ENCODE results near the gene TPT1.

Gene TPT1

DNA sequence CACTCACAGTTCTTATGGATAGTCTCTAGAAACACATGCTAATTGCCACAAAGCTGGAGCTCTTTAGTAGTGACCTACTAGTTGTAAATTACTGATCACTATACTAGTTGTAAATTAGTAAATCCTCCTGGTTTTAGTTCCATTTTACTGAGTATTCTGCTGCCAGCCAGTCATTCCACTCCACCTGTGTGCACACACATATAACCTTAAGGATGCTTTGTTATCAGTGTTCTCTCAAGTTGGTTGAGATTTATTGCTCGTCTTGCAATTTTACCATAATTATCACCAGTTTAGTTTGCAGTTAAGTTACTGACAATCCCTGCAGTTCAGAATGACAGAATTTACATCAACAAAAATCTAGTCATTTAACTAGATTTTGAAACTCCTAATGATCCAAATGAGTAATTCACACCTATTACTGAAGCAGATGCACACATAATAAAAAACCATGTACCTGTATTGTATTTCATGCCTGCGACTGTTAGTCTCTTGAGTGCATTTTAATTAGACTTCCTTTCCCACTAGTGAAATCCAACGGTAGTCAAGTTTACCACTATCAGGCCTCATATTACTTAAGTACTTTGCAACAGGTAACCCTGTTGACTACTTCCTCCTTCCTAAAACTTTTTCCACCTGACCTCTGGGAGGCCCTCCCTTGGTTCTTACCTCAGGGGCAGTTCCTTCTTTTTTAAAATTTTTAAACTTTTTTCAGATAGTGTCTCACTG lies 7.6 kb downstream of the TPT1 start:
- no peak for DNase-seq

DNA sequence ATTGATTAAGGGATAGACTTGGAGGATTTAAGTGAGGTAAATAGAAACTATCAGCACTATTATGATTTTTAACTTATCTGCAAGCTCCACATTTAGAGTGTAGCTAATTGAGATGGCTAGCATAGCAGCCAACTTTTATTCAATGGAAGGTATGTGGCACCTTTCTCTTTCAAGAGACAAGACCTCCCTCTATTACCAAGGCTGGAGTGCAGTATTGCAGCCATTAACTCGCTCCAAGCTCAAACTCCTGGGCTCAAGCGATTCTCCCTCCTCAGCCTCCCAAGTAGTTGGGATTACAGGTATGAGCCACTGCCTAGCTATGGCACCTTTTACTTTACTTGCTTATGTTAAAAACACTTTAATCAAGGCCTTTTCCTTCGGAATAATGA lies 8.2 kb downstream of the TPT1 start:
- DNase-seq: no peak

DNA sequence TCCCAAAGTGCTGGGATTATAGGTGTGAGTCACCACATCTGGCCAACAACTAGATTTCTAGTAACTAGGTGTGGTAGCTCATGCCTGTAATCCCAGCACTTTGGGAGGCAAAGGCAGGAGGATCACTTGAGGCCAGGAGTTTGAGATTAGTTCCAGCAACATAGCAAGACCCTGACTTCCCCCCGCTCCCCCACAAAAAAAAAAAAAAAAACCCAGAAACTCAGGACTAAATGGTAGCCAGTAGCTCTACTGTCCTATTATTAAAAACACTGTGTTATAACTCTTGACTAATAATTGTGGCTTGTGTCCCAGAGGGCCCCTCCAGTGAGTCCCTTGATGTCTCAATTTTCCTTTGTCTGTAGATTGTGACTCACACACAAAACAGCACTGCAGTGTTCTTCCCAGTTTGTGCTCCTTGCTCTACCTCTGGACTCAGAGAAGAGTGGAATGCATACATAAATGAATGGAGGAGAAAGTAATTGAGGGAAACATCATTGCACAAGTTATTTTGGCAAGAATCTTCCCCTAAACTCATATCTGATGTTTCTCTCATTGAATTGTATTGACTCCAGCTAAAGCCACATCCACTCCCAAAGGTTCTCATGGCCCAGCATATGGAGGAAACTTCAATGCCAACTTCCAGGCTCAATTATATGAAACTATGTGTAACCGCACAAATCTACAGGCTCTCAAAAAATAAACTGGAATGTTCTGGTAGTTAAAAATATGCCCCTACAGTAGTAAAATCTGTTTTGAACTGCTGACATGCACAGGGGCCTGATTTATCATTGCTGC lies 8.8 kb downstream of the TPT1 start:
- DNase-seq: no peak

DNA sequence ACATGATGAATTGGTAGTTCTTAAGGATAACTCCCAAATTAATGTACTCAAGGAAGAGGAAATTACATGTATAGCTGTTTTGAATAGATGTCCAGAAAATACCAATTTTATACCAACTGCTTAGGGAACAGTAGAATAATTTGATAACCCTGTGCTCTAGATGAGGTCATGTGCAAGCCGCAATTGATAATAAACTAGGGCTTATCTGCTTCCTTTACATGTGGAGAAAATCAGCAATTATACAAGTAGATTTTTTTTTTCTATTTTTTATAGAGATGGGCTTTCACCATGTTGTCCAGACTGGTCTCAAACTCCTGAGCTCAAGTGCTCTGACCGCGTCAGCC lies 9.3 kb downstream of the TPT1 start:
- no peak for DNase-seq

DNA sequence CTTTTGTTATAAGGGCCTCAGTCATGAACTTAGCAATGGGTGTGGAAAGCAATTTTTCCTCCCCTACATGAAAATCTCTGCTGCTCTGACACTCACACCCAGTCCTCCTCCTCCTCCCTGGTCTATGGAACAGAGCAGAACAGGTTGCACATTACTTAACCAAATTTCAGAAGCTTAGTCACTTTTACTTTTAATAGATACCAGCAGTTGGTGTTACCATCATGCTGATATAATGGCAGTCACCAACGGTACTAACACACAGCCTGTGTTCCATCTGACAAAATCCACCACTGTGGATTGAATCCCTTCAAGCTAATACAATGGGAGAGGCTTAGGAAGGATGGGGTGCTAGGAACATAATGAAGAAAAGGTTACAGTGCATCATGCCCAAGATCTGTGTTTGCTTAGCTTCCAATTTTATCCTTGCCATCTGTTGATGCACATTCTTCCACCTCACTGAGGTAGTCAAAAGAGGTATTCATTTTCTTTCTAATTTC lies 9.8 kb downstream of the TPT1 start:
- DNase-seq: no peak

DNA sequence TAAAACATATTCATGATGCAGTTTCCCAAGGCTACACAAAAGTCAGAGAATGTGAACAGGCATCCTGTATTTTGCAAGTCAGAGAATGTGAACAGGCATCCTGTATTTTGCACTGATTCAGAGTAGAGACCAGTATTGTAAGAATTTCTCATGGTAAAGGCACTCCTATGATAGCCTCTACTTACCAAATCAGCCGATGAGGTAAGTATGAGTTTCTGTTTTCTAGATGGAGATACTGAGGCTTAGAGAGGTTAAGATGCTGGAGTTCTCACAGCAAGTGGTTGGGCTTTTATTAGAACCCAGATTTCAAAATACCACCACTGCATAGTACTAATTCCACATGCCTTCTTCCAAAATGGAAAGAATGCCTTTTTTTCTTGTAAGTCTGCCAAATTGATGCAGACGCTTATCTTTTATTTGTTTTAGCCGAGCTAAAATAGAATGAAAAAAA lies 12.3 kb downstream of the TPT1 start:
- DNase-seq: no peak

DNA sequence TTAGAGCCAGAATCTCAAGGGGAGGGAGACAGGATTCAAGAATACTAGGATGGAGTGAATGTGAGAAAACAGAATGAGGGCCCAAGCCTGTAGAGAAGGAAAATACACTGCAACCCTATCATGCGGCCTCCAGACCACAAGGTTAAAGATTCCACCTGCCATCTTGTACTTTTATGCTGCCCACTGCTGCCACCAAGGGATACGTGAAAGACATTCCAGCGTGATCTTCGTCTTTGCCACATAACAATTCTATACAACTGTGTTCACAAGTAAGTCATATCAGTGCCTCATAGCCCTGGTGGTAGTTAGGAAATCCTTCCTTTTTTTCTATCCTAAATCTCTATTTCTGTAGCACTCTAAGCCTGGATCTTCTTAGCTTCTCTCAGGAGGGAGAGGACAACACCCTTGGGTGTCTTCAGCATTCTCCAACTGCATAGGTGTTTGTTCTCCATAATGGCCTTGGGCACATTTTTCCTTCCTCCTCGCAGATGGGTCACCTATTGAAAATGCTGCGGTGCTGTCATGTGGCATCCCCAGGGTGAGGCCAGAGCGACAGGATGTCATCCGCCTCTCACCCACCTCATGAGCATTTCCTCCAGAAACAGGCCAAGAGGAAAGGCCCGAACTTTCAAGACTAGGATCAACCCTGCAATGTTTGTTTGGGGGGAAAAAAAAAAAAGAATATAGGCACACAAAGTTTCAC lies 13.6 kb downstream of the TPT1 start:
- DNase-seq: no peak

DNA sequence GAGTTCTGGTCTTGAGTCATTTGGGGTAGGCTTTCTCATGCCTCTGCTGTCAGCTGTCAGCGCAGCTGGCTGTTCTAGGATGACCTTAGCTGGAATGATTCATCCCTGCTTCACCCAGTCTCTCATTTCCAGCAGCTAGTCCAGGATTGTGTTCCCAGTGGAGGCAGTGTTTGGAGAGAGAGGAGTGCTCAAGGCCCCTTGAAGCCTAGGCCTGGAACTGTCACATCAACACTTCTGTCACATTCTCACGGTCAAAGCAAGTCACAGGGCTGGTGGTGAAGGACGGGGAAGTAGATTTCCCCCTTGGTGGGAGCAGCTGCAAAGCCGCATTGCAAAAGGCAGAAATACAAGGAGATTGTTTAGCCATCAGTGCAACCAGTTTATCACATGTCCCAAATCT lies 15.2 kb downstream of the TPT1 start:
- DNase-seq: no peak

DNA sequence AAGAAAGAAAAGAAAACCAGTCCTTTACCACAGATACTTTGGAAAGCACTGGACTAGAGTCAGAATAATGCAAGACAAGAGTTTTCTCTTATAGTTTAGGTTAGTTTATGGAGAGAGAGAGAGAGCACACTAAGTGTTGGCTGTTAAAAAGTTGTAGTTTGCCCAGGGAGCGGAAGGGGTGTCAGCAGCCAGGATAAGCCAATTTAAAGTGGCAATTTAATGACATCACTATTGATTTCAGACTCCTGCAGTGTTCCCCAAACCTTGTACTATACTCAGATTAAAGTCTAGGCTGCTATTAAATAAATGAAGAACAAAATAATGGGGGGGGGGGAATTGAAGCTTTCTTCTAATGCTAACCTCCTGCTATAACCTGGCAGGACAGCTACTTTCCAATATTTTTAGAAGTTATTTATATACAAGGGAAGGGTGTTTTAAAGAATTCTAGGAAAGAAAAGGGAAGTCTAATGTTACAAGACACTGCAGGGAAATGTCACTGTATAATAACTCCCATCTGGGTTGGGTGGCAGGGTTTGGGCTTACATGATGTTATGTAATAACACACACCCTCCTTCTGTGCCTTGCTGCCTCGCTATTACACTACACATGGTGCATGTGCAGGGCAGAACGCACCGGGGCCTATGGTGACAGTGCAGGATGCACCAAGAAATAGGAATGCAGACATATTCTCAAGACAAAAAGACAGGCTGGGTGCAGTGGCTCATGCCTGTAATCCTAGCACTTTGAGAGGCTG lies 19.9 kb downstream of the TPT1 start:
- DNase-seq: no peak

DNA sequence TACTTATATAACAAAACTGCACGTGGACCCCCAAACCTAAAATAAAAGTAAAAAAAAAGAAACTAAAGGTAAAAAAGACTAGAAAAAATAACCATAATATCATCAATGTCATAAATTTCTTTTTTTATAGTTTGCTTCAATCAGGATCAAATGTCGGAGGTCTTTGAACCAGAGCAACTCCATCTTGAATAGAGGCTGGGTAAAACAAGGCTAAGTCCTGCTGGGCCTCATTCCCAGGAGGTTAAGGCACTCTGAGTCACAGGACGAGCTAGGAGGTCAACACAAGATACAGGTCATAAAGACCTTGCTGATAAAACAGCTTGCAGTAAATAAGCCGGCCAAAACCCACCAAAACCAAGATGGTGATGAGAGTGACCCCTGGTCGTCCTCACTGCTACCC lies 24.0 kb downstream of the TPT1 start:
- no peak for DNase-seq

DNA sequence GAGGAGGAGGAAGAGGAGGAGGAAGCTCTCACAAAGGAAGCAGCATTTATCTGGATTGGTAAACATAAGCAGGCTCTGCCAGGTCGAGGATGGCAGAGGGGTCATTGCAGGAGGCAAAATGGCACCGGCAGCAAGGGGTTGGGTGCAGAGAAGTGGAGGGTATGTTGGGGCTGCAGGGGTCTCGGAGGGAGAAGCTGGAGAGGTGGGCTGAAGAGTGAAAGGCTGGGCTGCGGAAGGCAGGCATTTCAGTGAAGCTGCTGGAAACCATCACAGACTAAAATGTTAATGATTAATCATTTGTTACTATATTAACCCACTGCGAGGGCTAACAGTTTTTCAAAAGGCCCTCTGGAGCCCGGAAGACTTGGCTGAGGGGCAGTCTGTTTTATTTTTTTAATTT lies 24.6 kb downstream of the TPT1 start:
- no peak for DNase-seq

DNA sequence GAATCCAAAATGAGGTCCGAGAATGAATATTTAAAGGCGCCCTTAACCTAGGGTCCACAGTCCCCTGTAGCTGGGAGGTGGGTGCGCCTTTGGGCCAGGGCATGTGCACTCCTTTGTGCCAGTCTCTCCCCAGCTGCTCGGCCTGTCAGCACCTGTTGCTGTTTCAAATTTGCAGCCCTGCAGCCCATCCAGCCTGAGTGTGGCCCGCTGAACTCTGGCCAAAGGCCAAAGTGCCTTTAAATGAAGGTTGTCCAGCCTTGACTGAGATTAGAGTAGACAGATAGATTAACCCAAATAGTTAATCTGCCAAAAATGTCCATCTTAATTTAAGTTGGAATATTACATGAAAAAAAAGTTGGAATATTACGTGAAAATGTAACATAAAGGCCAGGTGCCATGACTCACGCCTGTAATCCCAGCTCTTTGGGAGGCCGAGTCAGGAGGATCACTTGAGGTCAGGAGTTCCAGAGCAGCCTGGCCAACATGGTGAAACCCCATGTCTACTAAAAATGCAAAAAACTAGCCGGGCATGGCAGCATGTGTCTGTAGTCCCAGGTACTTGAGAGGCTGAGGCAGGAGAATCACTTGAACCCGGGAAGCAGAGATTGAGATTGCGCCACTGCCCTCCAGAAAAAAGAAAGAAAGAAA lies 25.3 kb downstream of the TPT1 start:
- DNase-seq: no peak

DNA sequence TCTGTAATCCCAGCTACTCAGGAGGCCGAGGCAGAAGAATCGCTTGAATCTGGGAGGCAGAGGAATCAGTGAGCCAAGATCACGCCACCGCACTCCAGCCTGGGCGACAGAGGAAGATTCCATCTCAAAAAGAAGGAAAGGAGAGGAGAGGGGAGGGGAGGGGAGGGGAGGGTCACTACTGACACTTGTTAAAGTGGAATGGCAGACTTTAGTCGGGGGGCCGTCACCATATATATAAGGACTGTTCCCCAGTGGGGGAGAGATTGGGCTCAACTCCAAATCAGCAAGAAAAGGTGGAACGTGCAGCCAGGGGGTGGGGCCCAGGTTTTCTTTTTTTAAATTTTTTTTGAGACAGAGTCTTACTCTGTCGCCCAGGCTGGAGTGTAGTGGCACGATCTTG lies 26.2 kb downstream of the TPT1 start:
- DNase-seq: no peak

DNA sequence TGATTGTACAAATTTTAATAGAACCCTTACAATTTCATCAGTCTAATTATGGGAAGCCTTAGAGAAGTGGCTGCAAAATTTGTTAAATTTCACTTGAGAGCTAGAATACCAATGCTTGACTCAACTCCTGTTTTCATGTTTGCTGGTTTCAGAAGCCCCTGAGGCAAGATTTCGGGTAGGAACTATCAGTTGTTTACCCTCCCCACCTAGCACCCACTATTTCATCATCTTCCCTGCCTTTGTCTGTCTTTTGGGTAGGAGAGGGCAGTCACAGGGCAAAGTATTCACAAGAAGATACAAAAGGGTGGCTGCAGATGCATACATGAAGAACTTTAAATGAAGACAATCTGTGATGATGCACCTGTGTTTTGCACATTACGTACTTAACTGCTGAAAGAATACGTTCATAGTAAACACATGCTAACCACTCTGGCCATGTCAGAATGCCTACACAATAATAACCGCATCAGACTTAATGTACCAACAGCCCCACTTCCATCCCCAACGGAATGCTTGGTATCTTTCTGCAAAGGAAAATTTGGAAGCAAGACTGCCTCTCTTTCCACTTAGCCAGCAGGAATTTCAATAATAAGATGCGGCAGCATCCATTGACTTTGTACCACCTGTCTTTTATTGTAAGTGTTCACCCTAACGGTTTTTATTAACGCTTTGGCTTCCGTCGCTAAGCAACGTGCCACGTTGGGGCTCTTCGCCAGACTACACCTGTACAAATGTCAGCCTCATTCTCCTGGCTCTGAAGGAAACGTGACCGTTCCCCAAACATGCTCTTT lies 30.4 kb downstream of the TPT1 start:
- no peak for DNase-seq

DNA sequence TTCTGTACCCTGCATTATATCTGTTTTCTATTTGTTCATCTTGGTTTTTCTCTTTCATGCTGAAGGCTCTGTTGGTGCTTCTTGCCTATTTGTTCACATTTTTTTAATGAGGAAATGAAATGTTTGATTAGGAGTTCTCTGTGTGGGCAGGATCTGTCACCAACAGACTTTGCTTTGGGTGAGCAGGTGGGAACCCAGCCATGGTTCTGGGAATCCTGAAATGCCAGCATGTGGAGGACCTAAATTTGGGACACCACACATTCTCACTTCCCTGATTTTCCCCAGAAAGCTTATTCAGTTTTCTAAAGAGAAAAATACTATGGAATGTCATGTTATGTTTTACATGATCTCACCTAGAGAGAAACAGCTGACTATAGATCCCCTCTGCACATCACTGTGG lies 34.0 kb downstream of the TPT1 start:
- no peak for DNase-seq

DNA sequence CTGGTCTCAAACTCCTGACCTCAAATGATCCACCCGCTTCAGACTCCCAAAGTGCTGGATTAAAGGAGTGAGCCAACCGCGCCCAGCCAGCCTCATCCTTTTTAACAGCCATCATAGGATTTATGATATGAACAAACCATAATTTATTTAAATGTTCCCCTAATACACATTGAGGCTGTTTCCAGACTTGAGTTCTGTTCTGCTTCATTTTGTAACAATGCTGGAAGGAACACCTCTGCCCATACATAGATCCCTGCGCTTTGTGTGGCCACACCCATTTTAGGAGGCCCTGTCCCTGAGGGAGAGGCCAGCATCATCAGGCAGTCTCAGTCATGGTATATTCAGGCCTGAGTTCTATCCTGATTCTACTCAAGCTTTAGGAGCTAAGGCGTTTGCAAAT lies 35.9 kb downstream of the TPT1 start:
- DNase-seq: no peak

DNA sequence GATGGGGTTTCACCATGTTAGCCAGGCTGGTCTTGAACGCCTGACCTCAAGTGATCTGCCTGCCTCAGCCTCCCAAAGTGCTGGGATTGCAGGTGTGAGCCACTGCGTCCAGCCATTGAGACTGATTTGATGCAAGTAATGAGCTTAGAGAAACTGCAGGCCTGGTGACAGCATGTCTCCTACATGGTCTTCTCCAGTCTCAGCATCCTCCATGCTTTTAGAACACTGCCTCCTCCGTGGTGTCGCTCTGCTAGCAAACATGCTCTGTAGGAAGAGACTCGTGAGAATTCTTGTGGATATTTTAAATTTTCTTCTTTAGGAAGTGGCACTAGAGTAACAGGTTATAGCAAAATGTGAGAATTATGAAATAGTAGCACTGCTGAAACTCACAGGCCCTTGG lies 37.1 kb downstream of the TPT1 start:
- no peak for DNase-seq

DNA sequence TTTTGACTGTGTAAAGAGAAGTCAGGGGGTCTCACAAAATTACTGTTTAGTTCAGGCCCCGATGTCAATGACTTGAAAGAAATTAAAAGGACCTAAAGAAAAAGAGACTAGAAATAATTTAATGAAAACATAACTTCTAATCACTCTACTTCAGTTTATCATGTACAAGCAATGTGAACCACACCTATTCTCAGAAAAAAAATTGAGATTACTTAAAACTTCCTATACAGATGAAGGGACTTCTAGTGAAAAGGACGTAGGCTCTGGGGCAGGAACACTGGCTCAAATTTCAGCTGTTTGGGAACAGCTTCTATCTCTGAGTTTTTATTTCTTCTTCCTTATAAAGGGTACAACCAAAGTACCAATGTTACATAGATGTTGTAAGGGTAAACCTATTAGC lies 38.0 kb downstream of the TPT1 start:
- DNase-seq: no peak

DNA sequence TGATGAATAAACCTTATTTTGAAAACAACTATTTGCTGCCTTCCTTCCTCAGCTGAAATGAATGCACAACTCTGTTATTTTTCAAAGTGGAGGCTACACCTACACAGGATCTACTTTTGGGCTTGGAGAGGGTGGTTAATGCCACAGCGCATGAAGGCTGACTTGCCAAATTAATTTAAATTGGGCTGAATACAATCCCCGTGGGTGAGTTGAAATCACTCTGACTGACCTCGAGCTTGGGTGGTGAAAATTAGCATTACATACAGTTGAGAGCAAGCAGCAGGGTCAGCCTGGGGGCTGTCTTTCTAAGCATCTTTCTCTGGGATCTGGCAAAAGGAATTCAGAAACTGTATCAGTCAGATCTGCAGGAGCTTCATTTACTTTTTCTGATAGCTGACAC lies 38.5 kb downstream of the TPT1 start:
- DNase-seq: no peak

DNA sequence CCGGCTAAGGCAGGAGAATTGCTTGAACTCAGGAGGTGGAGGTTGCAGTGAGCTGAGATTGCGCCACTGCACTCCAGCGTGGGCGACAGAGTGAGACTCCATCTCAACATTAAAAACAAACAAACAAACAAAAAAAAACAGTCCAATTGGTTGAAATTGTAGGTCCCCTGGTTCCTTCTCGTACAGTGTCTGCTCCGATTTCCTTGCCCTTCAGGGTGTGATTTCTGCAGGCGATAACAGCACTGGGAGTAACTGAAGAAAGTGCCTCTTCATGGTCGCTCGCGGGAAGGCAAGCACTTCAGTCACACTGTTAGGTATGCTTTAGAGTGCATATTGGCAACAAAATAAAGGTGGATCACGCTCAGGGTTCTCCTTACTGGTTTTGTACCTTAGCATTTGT lies 39.7 kb downstream of the TPT1 start:
- no peak for DNase-seq

DNA sequence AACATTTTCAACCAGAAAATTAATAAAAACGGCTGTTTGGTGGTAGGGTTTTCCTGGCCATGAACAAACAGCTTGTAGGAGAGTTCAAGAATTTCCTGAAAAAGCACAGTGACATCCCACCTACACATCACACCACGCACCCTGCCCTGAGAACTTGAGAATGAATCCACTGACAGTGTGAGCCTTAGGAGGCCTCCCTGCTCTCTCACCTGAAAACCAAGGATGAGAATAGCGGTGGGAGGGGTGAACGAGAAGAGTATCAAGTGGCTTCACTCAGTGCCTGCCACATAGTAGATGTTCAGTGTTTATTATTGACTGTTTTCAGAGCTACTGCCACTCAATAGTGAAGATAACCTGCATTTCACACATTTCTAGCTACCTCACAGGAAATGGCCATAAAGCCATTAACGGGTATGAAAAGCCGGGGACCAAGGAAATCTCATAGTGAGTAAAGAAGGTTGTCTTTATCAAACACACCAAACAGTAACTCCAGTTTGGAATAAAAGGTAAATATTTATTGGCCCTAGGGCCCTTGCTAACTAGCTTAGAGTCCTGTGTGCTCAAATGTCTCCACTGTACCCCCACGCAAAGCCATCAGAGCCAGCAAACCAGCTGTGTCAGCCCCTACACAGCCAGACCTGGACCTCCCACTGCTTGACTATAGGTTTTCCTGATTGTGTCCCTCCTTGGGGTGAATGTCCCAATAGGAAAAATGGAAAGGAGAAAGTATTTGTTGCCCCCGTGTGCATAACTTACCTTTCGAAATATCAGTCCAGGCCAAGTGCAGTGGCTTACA lies 40.6 kb downstream of the TPT1 start:
- DNase-seq: no peak
